Loucy (cell line): ENCODE results near the gene FSTL4.

Source experiments
- H2AFZ ChIP-seq: fragments of 200-600 bp; sonication (generic); 2 replicates; pipeline ENCODE4 v1.6.0; 2016; ENCODE audit warnings: antibody characterized with exemption, mild to moderate bottlenecking, low read length, moderate library complexity
- H3F3A ChIP-seq: fragments of 200-600 bp; 2 replicates; pipeline ENCODE4 v1.6.0; 2016; ENCODE audit warnings: antibody characterized with exemption, low read depth, mild to moderate bottlenecking
- H3K27me3 ChIP-seq: fragments of 200-600 bp; sonication (generic); 2 replicates; pipeline ENCODE4 v1.6.1; 2014; ENCODE audit warnings: low read length, mild to moderate bottlenecking; ENCODE audit not compliant: insufficient read depth, poor library complexity, severe bottlenecking
- H3K36me3 ChIP-seq: fragments of 200-600 bp; sonication (generic); 2 replicates; pipeline ENCODE4 v1.6.1; 2016; ENCODE audit warnings: low read length; ENCODE audit not compliant: insufficient read depth
- H3K4me1 ChIP-seq: fragments of 200-600 bp; sonication (generic); 2 replicates; pipeline ENCODE4 v1.5.1; 2014; ENCODE audit warnings: low read length, mild to moderate bottlenecking; ENCODE audit not compliant: insufficient read depth, poor library complexity, severe bottlenecking
- H3K4me2 ChIP-seq: fragments of 200-600 bp; sonication (generic); 2 replicates; pipeline ENCODE4 v1.6.0; 2014; ENCODE audit warnings: antibody characterized with exemption, low read length, low read depth, mild to moderate bottlenecking; ENCODE audit not compliant: poor library complexity, severe bottlenecking
- H3K4me3 ChIP-seq: fragments of 200-600 bp; sonication (generic); 2 replicates; pipeline ENCODE4 v1.5.1; 2014; ENCODE audit warnings: low read length, mild to moderate bottlenecking, mixed read lengths; ENCODE audit not compliant: poor library complexity, severe bottlenecking
- H3K79me2 ChIP-seq: fragments of 200-600 bp; sonication (generic); 2 replicates; pipeline ENCODE4 v1.6.1; 2014; ENCODE audit warnings: low read length; ENCODE audit not compliant: insufficient read depth
- H3K9ac ChIP-seq: fragments of 200-600 bp; sonication (generic); 2 replicates; pipeline ENCODE4 v1.6.0; 2014; ENCODE audit warnings: mild to moderate bottlenecking, low read depth, low read length, moderate library complexity; ENCODE audit not compliant: poor library complexity, severe bottlenecking
- H3K9me2 ChIP-seq: fragments of 200-600 bp; sonication (generic); replicated peaks from 2 replicates; pipeline ENCODE4 v1.6.1; 2016; ENCODE audit warnings: low read depth, low read length, mixed read lengths
- H3K9me3 ChIP-seq: fragments of 200-600 bp; sonication (generic); 2 replicates; pipeline ENCODE4 v1.6.1; 2014; ENCODE audit warnings: mild to moderate bottlenecking, antibody characterized with exemption, low read length, low read depth; ENCODE audit not compliant: insufficient read depth
- H4K20me1 ChIP-seq: fragments of 200-600 bp; sonication (generic); 2 replicates; pipeline ENCODE4 v1.6.0; 2014; ENCODE audit warnings: antibody characterized with exemption, low read length, mild to moderate bottlenecking; ENCODE audit not compliant: insufficient read depth, poor library complexity, severe bottlenecking
- EZH2phosphoT487 ChIP-seq: fragments of 200-600 bp; IDR thresholded peaks from 2 replicates; pipeline ENCODE4 v1.6.1; 2018; ENCODE audit warnings: antibody characterized with exemption, mild to moderate bottlenecking, moderate library complexity, borderline replicate concordance
- TF ChIP-seq, protein P1 (sequence below): fragments of 200-600 bp; sonication (generic); conservative IDR thresholded peaks from 2 replicates; pipeline ENCODE4 v1.5.1; 2014; ENCODE audit warnings: mild to moderate bottlenecking, antibody characterized with exemption, low read length

The FSTL4 gene

DNA sequence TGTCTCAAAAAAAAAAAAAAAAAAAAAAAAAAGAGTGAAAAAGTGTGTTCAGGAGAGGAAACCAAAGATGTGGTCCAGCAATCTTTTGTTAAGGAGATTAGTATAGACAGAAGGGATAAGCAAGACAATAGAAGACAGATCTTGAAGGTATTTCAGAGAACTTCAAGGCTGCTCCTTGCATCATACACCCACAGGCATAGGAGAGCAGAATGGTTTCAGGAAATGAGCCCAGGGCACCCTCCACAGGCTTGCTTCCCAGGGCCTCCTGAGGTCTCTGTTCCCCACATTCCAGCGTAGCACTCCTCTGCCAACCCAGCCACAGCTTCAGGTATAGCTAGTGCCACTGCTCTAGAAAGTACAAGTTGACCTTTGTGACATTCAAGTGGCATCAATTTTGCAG lies 65.8 kb downstream of the FSTL4 start:
- no peaks in the 10 kb centered on the region for H3K36me3 ChIP-seq
- no peak overlapping the region for H3K9ac ChIP-seq
- H3K9me2 ChIP-seq = no peaks in the 10 kb centered on the region
- H4K20me1 ChIP-seq = no peaks in the 10 kb centered on the region
- H3K79me2 ChIP-seq = no peaks in the 10 kb centered on the region
- H3K4me3 ChIP-seq = no peak overlapping the region
- H3K4me2 ChIP-seq = no peak overlapping the region
- H3K9me3 ChIP-seq = no peaks in the 10 kb centered on the region
- no peak for TF ChIP-seq EZH2phosphoT487
- TF ChIP-seq, protein P1, sequence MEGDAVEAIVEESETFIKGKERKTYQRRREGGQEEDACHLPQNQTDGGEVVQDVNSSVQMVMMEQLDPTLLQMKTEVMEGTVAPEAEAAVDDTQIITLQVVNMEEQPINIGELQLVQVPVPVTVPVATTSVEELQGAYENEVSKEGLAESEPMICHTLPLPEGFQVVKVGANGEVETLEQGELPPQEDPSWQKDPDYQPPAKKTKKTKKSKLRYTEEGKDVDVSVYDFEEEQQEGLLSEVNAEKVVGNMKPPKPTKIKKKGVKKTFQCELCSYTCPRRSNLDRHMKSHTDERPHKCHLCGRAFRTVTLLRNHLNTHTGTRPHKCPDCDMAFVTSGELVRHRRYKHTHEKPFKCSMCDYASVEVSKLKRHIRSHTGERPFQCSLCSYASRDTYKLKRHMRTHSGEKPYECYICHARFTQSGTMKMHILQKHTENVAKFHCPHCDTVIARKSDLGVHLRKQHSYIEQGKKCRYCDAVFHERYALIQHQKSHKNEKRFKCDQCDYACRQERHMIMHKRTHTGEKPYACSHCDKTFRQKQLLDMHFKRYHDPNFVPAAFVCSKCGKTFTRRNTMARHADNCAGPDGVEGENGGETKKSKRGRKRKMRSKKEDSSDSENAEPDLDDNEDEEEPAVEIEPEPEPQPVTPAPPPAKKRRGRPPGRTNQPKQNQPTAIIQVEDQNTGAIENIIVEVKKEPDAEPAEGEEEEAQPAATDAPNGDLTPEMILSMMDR = no peak
- no peaks in the 10 kb centered on the region for H3F3A ChIP-seq
- no peak overlapping the region for H2AFZ ChIP-seq
- no peaks in the 10 kb centered on the region for H3K4me1 ChIP-seq
- H3K27me3 ChIP-seq = no peaks in the 10 kb centered on the region

DNA sequence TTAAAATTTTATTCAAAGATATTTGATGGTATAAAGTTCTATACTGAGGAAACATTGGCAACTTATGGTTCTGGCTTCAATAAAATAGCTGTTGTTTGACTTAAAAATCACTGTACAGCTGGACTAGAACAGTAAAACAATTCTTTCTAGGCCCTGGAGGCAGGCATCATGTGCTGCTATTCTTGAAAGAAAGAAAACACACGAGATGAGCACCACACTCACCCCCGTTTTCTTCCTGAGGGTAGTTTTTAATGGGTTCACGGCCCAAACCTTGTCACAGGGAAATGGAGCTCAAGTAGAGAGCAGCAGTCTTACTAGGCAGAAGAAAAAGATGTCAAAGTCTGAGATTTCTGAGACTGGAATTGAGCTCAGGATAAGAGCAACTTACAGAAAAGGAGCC lies 68.0 kb downstream of the FSTL4 start:
- Histone ChIP-seq H3F3A (no peaks in the 10 kb centered on the region), H3K4me1 (no peaks in the 10 kb centered on the region), H3K9me3 (no peaks in the 10 kb centered on the region), H3K4me3 (no peak overlapping the region), H3K79me2 (no peaks in the 10 kb centered on the region), H3K27me3 (no peaks in the 10 kb centered on the region), H4K20me1 (no peaks in the 10 kb centered on the region), H3K9me2 (no peaks in the 10 kb centered on the region), H2AFZ (no peak overlapping the region), H3K36me3 (no peaks in the 10 kb centered on the region), H3K4me2 (no peak overlapping the region), H3K9ac (no peak overlapping the region)
- no peak for TF ChIP-seq EZH2phosphoT487
- TF ChIP-seq, protein P1 = no peak

DNA sequence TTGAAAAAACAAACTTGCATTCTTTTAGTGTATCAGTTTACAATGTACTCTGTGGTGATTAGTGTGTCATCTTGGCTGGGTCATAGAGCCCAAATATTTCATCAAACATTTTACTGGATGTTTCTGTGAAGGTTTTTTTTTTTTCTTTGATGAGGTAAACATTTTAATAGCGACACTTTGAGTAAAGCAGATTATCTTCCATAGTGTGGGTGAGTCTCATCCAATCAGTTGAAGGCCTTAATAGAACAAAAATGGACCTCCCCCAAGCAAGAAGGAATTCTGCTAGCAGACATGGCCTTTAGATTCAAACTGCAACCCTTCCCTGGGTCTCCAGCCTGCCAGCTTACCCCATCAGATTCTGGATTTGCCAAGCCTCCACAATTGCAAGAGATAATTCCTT lies 72.5 kb downstream of the FSTL4 start:
- no peak overlapping the region for H3K4me2 ChIP-seq
- H3K79me2 ChIP-seq = no peaks in the 10 kb centered on the region
- H3K4me1 ChIP-seq = no peaks in the 10 kb centered on the region
- H3K9ac ChIP-seq = no peak overlapping the region
- no peak overlapping the region for H2AFZ ChIP-seq
- H3K9me3 ChIP-seq = no peaks in the 10 kb centered on the region
- no peaks in the 10 kb centered on the region for H3K9me2 ChIP-seq
- H3K27me3 ChIP-seq = no peaks in the 10 kb centered on the region
- no peaks in the 10 kb centered on the region for H3F3A ChIP-seq
- H4K20me1 ChIP-seq = no peaks in the 10 kb centered on the region
- TF ChIP-seq EZH2phosphoT487 = no peak
- TF ChIP-seq, protein P1 = no peak
- H3K4me3 ChIP-seq = no peak overlapping the region
- no peaks in the 10 kb centered on the region for H3K36me3 ChIP-seq
